Fibroblast of lung (primary cell): ENCODE measurements around the gene SLC39A1. TPM values are rescaled to one million over a fixed set of nuclear protein-coding genes. Genes with fewer than 3 reads are reported as not detected.
"Not testable (repeated sequence)": the region's sequence is repeated elsewhere in the genome, so short reads cannot be mapped to it uniquely, and the experiment has no call there.

Source experiments
- DNase-seq, 2 donors: peaks; one replicate each; pipeline versions ENCODE4 v3.0.0 to v3.0.0-alpha.2; 2010; ENCODE audit warnings: low read depth in 2 of 2
- H2AFZ ChIP-seq: 2 replicates; pipeline ENCODE4 v1.5.1; 2012; ENCODE audit warnings: low read length, control low read depth, inconsistent platforms
- H3K27ac ChIP-seq: 2 replicates; pipeline ENCODE4 v1.5.1; 2011; ENCODE audit warnings: low read length, control low read depth; ENCODE audit not compliant: insufficient read depth
- H3K27me3 ChIP-seq: 2 replicates; pipeline ENCODE4 v1.5.1; 2011; ENCODE audit warnings: mild to moderate bottlenecking, low read length; ENCODE audit not compliant: control insufficient read depth, insufficient read depth
- H3K36me3 ChIP-seq: 2 replicates; pipeline ENCODE4 v1.5.1; 2011; ENCODE audit warnings: low read length; ENCODE audit not compliant: control insufficient read depth, insufficient read depth
- H3K4me1 ChIP-seq: 2 replicates; pipeline ENCODE4 v1.5.1; 2011; ENCODE audit warnings: low read length; ENCODE audit not compliant: control insufficient read depth, insufficient read depth; ENCODE audit errors: extremely low read depth
- H3K4me2 ChIP-seq: 2 replicates; pipeline ENCODE4 v1.5.1; 2011; ENCODE audit warnings: low read length, control low read depth; ENCODE audit not compliant: insufficient read depth; ENCODE audit errors: extremely low read depth
- H3K4me3 ChIP-seq, 4 experiments: fragments of 200-600 bp in 1 of 4; sonication (generic) in 1 of 4; replicated peaks in 1 of 4; 2 replicates each; pipeline ENCODE4 v1.5.1; 2011 to 2016; ENCODE audit warnings: low read length in 4 of 4, low read depth in 3 of 4, mild to moderate bottlenecking in 3 of 4, control low read depth in 2 of 4, inconsistent platforms in 1 of 4, mixed read lengths in 1 of 4; ENCODE audit not compliant: insufficient read depth in 1 of 4; ENCODE audit errors: control extremely low read depth in 1 of 4
- H3K79me2 ChIP-seq: 2 replicates; pipeline ENCODE4 v1.5.1; 2012; ENCODE audit warnings: mild to moderate bottlenecking, low read length, inconsistent platforms; ENCODE audit not compliant: control insufficient read depth, insufficient read depth
- H3K9ac ChIP-seq: 2 replicates; pipeline ENCODE4 v1.5.1; 2011; ENCODE audit warnings: mild to moderate bottlenecking, low read length, control low read depth; ENCODE audit not compliant: insufficient read depth
- H3K9me3 ChIP-seq: 2 replicates; pipeline ENCODE4 v1.5.1; 2012; ENCODE audit warnings: low read depth, low read length; ENCODE audit not compliant: control insufficient read depth, insufficient read depth
- H4K20me1 ChIP-seq: 2 replicates; pipeline ENCODE4 v1.5.1; 2011; ENCODE audit warnings: low read length; ENCODE audit not compliant: control insufficient read depth, insufficient read depth; ENCODE audit errors: extremely low read depth
- CTCF ChIP-seq, 2 donors: IDR thresholded peaks in 1 of 2; conservative IDR thresholded peaks in 1 of 2; 1 replicate in 1 of 2; 2 replicates in 1 of 2; pipeline ENCODE4 v1.5.1; 2011 to 2012; ENCODE audit warnings: low read length in 2 of 2, control low read depth in 1 of 2, inconsistent platforms in 1 of 2, low read depth in 1 of 2, mild to moderate bottlenecking in 1 of 2
- EZH2 ChIP-seq: IDR thresholded peaks from 2 replicates; pipeline ENCODE4 v1.5.1; 2012; ENCODE audit warnings: low read length, control low read depth, mild to moderate bottlenecking; ENCODE audit errors: missing control alignments
- polyA plus RNA-seq, 2 donors: library from polyadenylated mRNA; depleted of rRNA in 1 of 2; stranded (reverse) in 1 of 2; unstranded in 1 of 2; fragments of >200 nt; gene quantifications; 2 replicates each; pipeline ENCODE4 v1.2.1, GENCODE V29; 2011 to 2012; ENCODE audit warnings: missing spikeins in 1 of 2
- total RNA-seq: library from RNA; depleted of rRNA; stranded (reverse); fragments of >200 nt; gene quantifications from 2 replicates; pipeline ENCODE4 v1.2.1, GENCODE V29; 2014

Gene SLC39A1
- total and polyA plus RNA-seq, 2 donors (not counting 1 experiment from before 2014, with no cell fraction given), result 94.4 to 119 TPM

DNA sequence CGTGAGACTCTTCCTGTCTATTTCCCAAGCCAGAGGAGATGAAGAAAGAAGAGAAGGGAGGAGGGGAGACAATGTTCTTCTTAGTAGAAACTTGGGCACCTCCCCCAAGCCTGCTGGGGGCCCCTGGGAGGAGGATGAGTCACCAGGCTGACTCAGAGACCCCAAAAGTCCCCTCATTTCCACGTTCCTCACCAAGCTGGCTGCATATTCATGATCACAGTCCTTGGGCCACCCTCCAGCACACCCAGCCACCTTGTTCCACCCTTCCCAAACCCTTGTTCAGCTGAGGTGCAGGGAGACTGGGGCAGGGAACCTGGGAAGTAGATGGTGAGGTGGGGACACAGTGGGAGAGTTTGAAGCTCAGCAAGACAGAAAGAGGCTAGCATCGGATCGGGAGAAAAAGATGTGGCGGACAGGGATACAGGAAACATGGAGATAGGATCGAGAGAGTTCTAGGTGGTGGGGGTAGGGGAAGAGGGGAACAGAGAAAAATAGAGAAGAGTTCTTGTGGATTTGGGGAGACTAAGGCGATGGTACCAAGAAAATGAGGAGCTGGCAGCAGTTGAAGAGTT is 22.1 kb upstream of the SLC39A1 start:
- H3K36me3 ChIP-seq, result peaks cover 8% of the 10 kb centered on the region
- peak overlapping the region; percentile 70 for H3K9ac ChIP-seq
- peaks cover 3% of the 10 kb centered on the region for H3K4me1 ChIP-seq
- no peaks in the 10 kb centered on the region for H4K20me1 ChIP-seq
- H3K27me3 ChIP-seq, result no peaks in the 10 kb centered on the region
- peak overlapping the region; percentile 68 for H3K27ac ChIP-seq
- peaks cover 11% of the 10 kb centered on the region for H3K79me2 ChIP-seq
- peak overlapping the region; percentile 54 to 100 (median 84) for H3K4me3 ChIP-seq
- peak overlapping the region; percentile 57 for H2AFZ ChIP-seq
- peak; percentile 72 to 83 for DNase-seq
- TF ChIP-seq EZH2, result no peak
- peak overlapping the region; percentile 94 for H3K4me2 ChIP-seq
- no peaks in the 10 kb centered on the region for H3K9me3 ChIP-seq

- TF ChIP-seq EZH2 (no peak), CTCF (conservative IDR thresholded peaks at IDR 0.05 in 1 of 2, IDR thresholded peaks at IDR 0.05 in 1 of 2; ENCODE audit: low read depth in 1 of 2, low read length in 2 of 2) (no peak)
- H3K79me2 ChIP-seq, result peaks cover 11% of the 10 kb centered on the region
- H3K4me1 ChIP-seq, result peaks cover 3% of the 10 kb centered on the region
- H3K4me3 ChIP-seq, result peak overlapping the region; percentile 54 to 100 (median 84)
- H3K9ac ChIP-seq, result no peak overlapping the region
- peak overlapping the region; percentile 94 for H3K4me2 ChIP-seq
- no peaks in the 10 kb centered on the region for H4K20me1 ChIP-seq
- H3K36me3 ChIP-seq, result peaks cover 8% of the 10 kb centered on the region
- no peak for DNase-seq
- H3K9me3 ChIP-seq, result no peaks in the 10 kb centered on the region
- H3K27me3 ChIP-seq, result no peaks in the 10 kb centered on the region
- no peak overlapping the region for H3K27ac ChIP-seq
- no peak overlapping the region for H2AFZ ChIP-seq
Observed at GRCh38 chr1:153984123-153984894, 21.0 kb upstream of the SLC39A1 start.

DNA sequence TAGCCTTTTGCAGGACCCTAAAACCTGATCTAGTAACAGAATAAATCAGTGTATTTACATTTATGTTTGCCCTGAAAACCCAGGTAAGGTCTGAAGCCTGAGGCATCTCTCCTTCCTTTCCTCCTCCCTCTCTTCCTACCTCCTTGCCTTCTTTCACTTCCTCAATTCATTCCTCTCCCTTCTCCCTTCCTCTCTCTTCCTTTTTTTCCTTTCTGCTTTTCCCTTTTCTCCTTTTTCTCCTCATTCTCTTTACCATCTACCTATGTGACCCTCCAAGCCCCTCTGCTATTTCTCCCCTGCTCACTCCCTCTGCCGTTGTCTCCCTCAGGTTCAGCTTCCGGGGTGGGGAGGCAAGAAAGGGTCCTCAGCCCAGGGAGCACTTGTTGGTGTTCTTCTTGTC is 18.4 kb upstream of the SLC39A1 start:
- not testable (repeated sequence) for H3K4me2 ChIP-seq, H3K4me1 ChIP-seq, H3K9me3 ChIP-seq, H4K20me1 ChIP-seq, H3K9ac ChIP-seq, H3K36me3 ChIP-seq, H3K27me3 ChIP-seq, H2AFZ ChIP-seq, H3K4me3 ChIP-seq, DNase-seq, H3K27ac ChIP-seq
- peaks cover 17% of the 10 kb centered on the region for H3K79me2 ChIP-seq

- H3K9ac ChIP-seq, H3K4me2 ChIP-seq, H3K9me3 ChIP-seq, H4K20me1 ChIP-seq, H3K4me1 ChIP-seq, H3K27ac ChIP-seq, H3K27me3 ChIP-seq, DNase-seq, H3K4me3 ChIP-seq, H2AFZ ChIP-seq: not testable (repeated sequence)
- peaks cover 16% of the 10 kb centered on the region for H3K36me3 ChIP-seq
- H3K79me2 ChIP-seq, result peaks cover 17% of the 10 kb centered on the region
Observed at GRCh38 chr1:153979091-153979490, 15.8 kb upstream of the SLC39A1 start.
